ENCODE data around the gene RRAS. TPM values are rescaled to one million over a fixed set of nuclear protein-coding genes. Genes with fewer than 3 reads are reported as not detected.
A peak's percentile ranks its signal among the peaks of the same experiment; 100 is the strongest.

Gene RRAS
- total RNA-seq, 4 donors from 2014 or later, result 17.2 to 48.0 (median 32.4) TPM

- Histone ChIP-seq H3K27ac (no peak overlapping the region), H3K9me3 (no peaks in the 10 kb centered on the region), H3K36me3 (peaks cover 0 to 59% (median 0%) of the 10 kb centered on the region in 3 donors), H3K4me3 (no peak overlapping the region), H3K4me1 (peaks cover 0 to 29% (median 14%) of the 10 kb centered on the region in 4 donors), H3K27me3 (peaks cover 0 to 15% of the 10 kb centered on the region in 2 donors)
- TF ChIP-seq POLR2A (IDR thresholded peaks at IDR 0.05), result no peak
- TF ChIP-seq CTCF (IDR thresholded peaks at IDR 0.05), result no peak
- no peak for DNase-seq
Observed at GRCh38 chr19:49687150-49687549, 47.2 kb upstream of the RRAS start.

- DNase-seq, result no peak
- Histone ChIP-seq H3K9me3 (no peaks in the 10 kb centered on the region), H3K4me1 (peaks cover 0 to 27% (median 13%) of the 10 kb centered on the region in 4 donors), H3K27me3 (peaks cover 0 to 13% of the 10 kb centered on the region in 2 donors), H3K4me3 (no peak overlapping the region), H3K27ac (no peak overlapping the region), H3K36me3 (peaks cover 0 to 64% (median 0%) of the 10 kb centered on the region in 3 donors)
- TF ChIP-seq CTCF (IDR thresholded peaks at IDR 0.05) (no peak), POLR2A (IDR thresholded peaks at IDR 0.05) (no peak)
Observed at GRCh38 chr19:49686503-49687088, 46.7 kb upstream of the RRAS start.

- Histone ChIP-seq H3K36me3 (peaks cover 0 to 69% (median 0%) of the 10 kb centered on the region in 3 donors), H3K27ac (no peak overlapping the region), H3K4me1 (peaks cover 0 to 24% (median 7%) of the 10 kb centered on the region in 4 donors), H3K27me3 (peaks cover 0 to 7% of the 10 kb centered on the region in 2 donors), H3K4me3 (no peak overlapping the region), H3K9me3 (no peaks in the 10 kb centered on the region)
- TF ChIP-seq POLR2A (IDR thresholded peaks at IDR 0.05), result no peak
- TF ChIP-seq CTCF (IDR thresholded peaks at IDR 0.05), result no peak
- no peak for DNase-seq
Observed at GRCh38 chr19:49685845-49686332, 45.9 kb upstream of the RRAS start.

- Histone ChIP-seq H3K4me1 (peaks cover 0 to 24% (median 11%) of the 10 kb centered on the region in 4 donors), H3K9me3 (no peaks in the 10 kb centered on the region), H3K27ac (no peak overlapping the region), H3K4me3 (no peak overlapping the region), H3K27me3 (peaks cover 0 to 7% of the 10 kb centered on the region in 2 donors), H3K36me3 (peaks cover 0 to 70% (median 0%) of the 10 kb centered on the region in 3 donors)
- no peak for DNase-seq
- TF ChIP-seq CTCF (IDR thresholded peaks at IDR 0.05) (no peak), POLR2A (IDR thresholded peaks at IDR 0.05) (no peak)
Observed at GRCh38 chr19:49684983-49685553, 45.1 kb upstream of the RRAS start.

- no peak for DNase-seq
- Histone ChIP-seq H3K4me1 (peaks cover 0 to 22% (median 11%) of the 10 kb centered on the region in 4 donors), H3K27ac (no peak overlapping the region), H3K9me3 (no peaks in the 10 kb centered on the region), H3K27me3 (peaks cover 0 to 2% of the 10 kb centered on the region in 2 donors), H3K4me3 (no peak overlapping the region), H3K36me3 (peaks cover 0 to 70% (median 0%) of the 10 kb centered on the region in 3 donors)
- TF ChIP-seq CTCF (IDR thresholded peaks at IDR 0.05), result peak in 5 of 6 experiments; percentile 39 to 52 (median 49)
- TF ChIP-seq POLR2A (IDR thresholded peaks at IDR 0.05), result no peak
Observed at GRCh38 chr19:49684251-49684982, 44.5 kb upstream of the RRAS start.

Data from Peyer's patch (tissue), 4 donors.